Mucosa of descending colon (tissue), 3 donors: ENCODE measurements around the gene DNAH10. TPM values are rescaled to one million over a fixed set of nuclear protein-coding genes. Genes with fewer than 3 reads are reported as not detected.
A peak's percentile ranks its signal among the peaks of the same experiment; 100 is the strongest.
"Not testable (repeated sequence)": the region's sequence is repeated elsewhere in the genome, so short reads cannot be mapped to it uniquely, and the experiment has no call there.

Experiments used
- ATAC-seq: fragments of 200-7000 bp; cut with Tn5 transposase; one replicate; pipeline ENCODE4 v1.9.1; 2020; ENCODE audit warnings: mild to moderate bottlenecking, moderate library complexity
- DNase-seq, 3 donors: peaks; one replicate each; pipeline ENCODE4 v3.0.0-alpha.2; 2020
- H3K36me3 ChIP-seq: fragments of 200-600 bp; one replicate; pipeline ENCODE4 v1.8.0; 2021; ENCODE audit warnings: low read depth, mild to moderate bottlenecking
- H3K4me1 ChIP-seq: fragments of 200-600 bp; one replicate; pipeline ENCODE4 v1.8.0; 2021; ENCODE audit warnings: low read depth, mild to moderate bottlenecking
- H3K4me3 ChIP-seq: fragments of 200-600 bp; one replicate; pipeline ENCODE4 v1.8.0; 2021; ENCODE audit warnings: mild to moderate bottlenecking
- H3K9me3 ChIP-seq: fragments of 200-600 bp; one replicate; pipeline ENCODE4 v1.8.0; 2021; ENCODE audit warnings: mild to moderate bottlenecking
- CTCF ChIP-seq: fragments of 200-600 bp; IDR thresholded peaks from one replicate; pipeline ENCODE4 v1.8.0; 2022; ENCODE audit warnings: antibody characterized with exemption, mild to moderate bottlenecking
- intact Hi-C, 2 donors: fragments of 100-400 bp; cut with DNase I in 1 of 2; cut with micrococcal nuclease in 1 of 2; formaldehyde crosslinking; loops; one replicate each; pipeline versions ENCODE4 v1.11.0 to v1.11.1; 2022; cut with DNase I, micrococcal nuclease
- total RNA-seq, 3 donors: library from RNA; stranded (reverse); fragmentation: NEBNext Ultra II Directional in 2 of 3; extraction: Animal tissue kit (Norgen Biotek cat#: 25700) in 2 of 3; gene quantifications; one replicate each; pipeline versions ENCODE4 v1.2.1 to v1.2.4, GENCODE V29; 2021 to 2023
- donor health status: DM: no; HTN: no; CAD: no; lungs with moderate emphysema.
- donor health status: DM: no; HTN: no; CAD: no.
- donor health status: DM: no; HTN: yes; CAD: no.

Gene DNAH10
- total RNA-seq, 3 donors from 2014 or later, result 0.29 to 0.63 (median 0.29) TPM

GRCh38 chr12:123943816-123944215 lies 181.7 kb downstream of the DNAH10 start:
- H3K9me3 ChIP-seq, result peaks cover 2% of the 10 kb centered on the region
- ATAC-seq (peak; percentile 13), DNase-seq (no peak)
- no peak overlapping the region for H3K4me3 ChIP-seq
- H3K36me3 ChIP-seq, result no peaks in the 10 kb centered on the region
- no peaks in the 10 kb centered on the region for H3K4me1 ChIP-seq
- intact Hi-C loops, result no loop called here
- no peak for TF ChIP-seq CTCF

GRCh38 chr12:123944696-123945095 lies 182.6 kb downstream of the DNAH10 start:
- Histone ChIP-seq H3K9me3 (peaks cover 2% of the 10 kb centered on the region), H3K36me3 (no peaks in the 10 kb centered on the region), H3K4me1 (no peaks in the 10 kb centered on the region), H3K4me3 (no peak overlapping the region)
- intact Hi-C loops, result no loop called here
- TF ChIP-seq CTCF, result no peak
- ATAC-seq (no peak), DNase-seq (no peak)

GRCh38 chr12:123945287-123946151 lies 183.4 kb downstream of the DNAH10 start:
- TF ChIP-seq CTCF, result no peak
- intact Hi-C loops, result no loop called here
- Histone ChIP-seq H3K9me3 (peaks cover 2% of the 10 kb centered on the region), H3K4me1 (no peaks in the 10 kb centered on the region), H3K36me3 (no peaks in the 10 kb centered on the region), H3K4me3 (no peak overlapping the region)
- DNase-seq, result no peak
- ATAC-seq, result no peak

- Histone ChIP-seq H3K4me1 (no peaks in the 10 kb centered on the region), H3K9me3 (peaks cover 2% of the 10 kb centered on the region), H3K36me3 (no peaks in the 10 kb centered on the region), H3K4me3 (no peak overlapping the region)
- no peak for TF ChIP-seq CTCF
- ATAC-seq (no peak), DNase-seq (no peak)
- intact Hi-C loops, result no loop called here
Observed at GRCh38 chr12:123946152-123946515, 184.0 kb downstream of the DNAH10 start.

- ATAC-seq, H3K4me1 ChIP-seq, H3K36me3 ChIP-seq, DNase-seq, H3K4me3 ChIP-seq, intact Hi-C loops, H3K9me3 ChIP-seq: not testable (repeated sequence)
Observed at GRCh38 chr12:123946516-123947505, 184.7 kb downstream of the DNAH10 start.

GRCh38 chr12:123947531-123947930 lies 185.4 kb downstream of the DNAH10 start:
- H3K4me3 ChIP-seq, DNase-seq, intact Hi-C loops, H3K36me3 ChIP-seq, ATAC-seq, H3K4me1 ChIP-seq, H3K9me3 ChIP-seq: not testable (repeated sequence)
